GM12891 (cell line): Measurements from ENCODE around the gene SPAG7.
A peak's percentile ranks its signal among the peaks of the same experiment; 100 is the strongest.

Source experiments
- PAX5 ChIP-seq: IDR thresholded peaks from 2 replicates; pipeline ENCODE4 v1.6.1; 2011; ENCODE audit warnings: low read length, moderate library complexity, mild to moderate bottlenecking; ENCODE audit not compliant: insufficient read depth, severe bottlenecking
- POLR2A ChIP-seq: IDR thresholded peaks from 2 replicates; pipeline ENCODE4 v1.6.1; 2011; ENCODE audit warnings: low read depth, low read length, control low read depth
- POLR2AphosphoS5 ChIP-seq: IDR thresholded peaks from 2 replicates; pipeline ENCODE4 v1.6.1; 2011; ENCODE audit warnings: low read depth, low read length, control low read depth
- SPI1 ChIP-seq: IDR thresholded peaks from 2 replicates; pipeline ENCODE4 v1.6.1; 2011; ENCODE audit warnings: low read depth, low read length, control low read depth
- TAF1 ChIP-seq: IDR thresholded peaks from 2 replicates; pipeline ENCODE4 v1.6.1; 2011; ENCODE audit warnings: low read depth, low read length, control low read depth

DNA sequence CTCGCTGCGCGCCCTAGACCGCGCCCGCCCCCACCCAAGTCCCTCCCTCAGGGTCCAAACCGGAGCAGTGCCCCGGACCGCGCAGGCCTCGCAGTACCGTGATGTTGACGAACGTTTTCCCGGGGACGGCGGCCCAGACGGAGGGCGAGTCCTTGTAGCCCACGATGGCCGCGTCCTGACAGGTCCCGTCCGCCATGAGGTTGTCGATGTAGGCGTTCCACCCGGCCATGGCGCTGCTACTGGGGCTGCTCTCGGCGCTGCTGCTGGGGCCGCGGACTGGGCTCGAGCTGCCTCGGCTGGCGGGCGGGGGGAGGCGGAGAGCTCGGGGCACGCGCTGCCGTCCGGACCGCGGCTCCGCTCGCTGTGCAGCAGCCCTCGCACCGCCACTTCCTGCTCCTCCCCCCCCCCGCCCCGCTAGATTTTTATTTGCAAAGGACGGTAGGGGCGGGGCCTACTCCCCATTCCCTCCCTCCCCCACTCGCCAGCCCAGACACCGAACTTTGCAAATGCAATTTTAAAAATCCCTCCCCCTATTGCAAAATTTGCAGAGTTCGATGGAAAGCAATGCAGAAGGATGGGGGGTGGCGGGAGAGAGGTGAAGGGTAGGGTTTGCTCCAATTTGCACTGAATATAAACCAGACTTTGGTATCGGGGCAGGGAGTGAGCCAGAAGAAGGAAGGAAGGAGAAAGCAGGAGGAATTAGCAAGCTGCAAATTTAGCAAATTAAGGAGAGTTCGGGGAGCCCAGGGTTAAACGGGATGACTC, 19.3 kb downstream of the SPAG7 start, which contains the start of gene PFN1:
- TF ChIP-seq POLR2A: peak; percentile 94
- peak; percentile 83 for TF ChIP-seq POLR2AphosphoS5
- TF ChIP-seq PAX5: peak; percentile 33
- peak; percentile 86 for TF ChIP-seq TAF1
- TF ChIP-seq SPI1: no peak
